ENCODE data around the gene NUBP1.
"Not testable (repeated sequence)": the region's sequence is repeated elsewhere in the genome, so short reads cannot be mapped to it uniquely, and the experiment has no call there.

Gene NUBP1

GRCh38 chr16:10752843-10753523, 9.3 kb downstream of the NUBP1 start:
- DNase-seq = no peak

GRCh38 chr16:10753670-10754069, 10.0 kb downstream of the NUBP1 start:
- no peak for DNase-seq

GRCh38 chr16:10754941-10755340, 11.3 kb downstream of the NUBP1 start:
- peak; percentile 39 for DNase-seq

GRCh38 chr16:10756574-10756973, 12.9 kb downstream of the NUBP1 start:
- no peak for DNase-seq

- DNase-seq = no peak
Observed at GRCh38 chr16:10760858-10761257, 17.2 kb downstream of the NUBP1 start.

- no peak for DNase-seq
Observed at GRCh38 chr16:10761373-10761772, 17.7 kb downstream of the NUBP1 start.

- DNase-seq = no peak
Observed at GRCh38 chr16:10762336-10763016, 18.8 kb downstream of the NUBP1 start.

- DNase-seq = no peak
Observed at GRCh38 chr16:10763456-10763855, 19.8 kb downstream of the NUBP1 start.

- peak; percentile 26 for DNase-seq
Observed at GRCh38 chr16:10765772-10766171, 22.1 kb downstream of the NUBP1 start.

GRCh38 chr16:10767127-10767526, 23.5 kb downstream of the NUBP1 start:
- DNase-seq = no peak

- DNase-seq = no peak
Observed at GRCh38 chr16:10769381-10769780, 25.7 kb downstream of the NUBP1 start.

- no peak for DNase-seq
Observed at GRCh38 chr16:10770907-10771306, 27.3 kb downstream of the NUBP1 start.

- peak; percentile 39 for DNase-seq
Observed at GRCh38 chr16:10776280-10776679, 32.6 kb downstream of the NUBP1 start.

- not testable (repeated sequence) for DNase-seq
Observed at GRCh38 chr16:10776923-10777322, 33.3 kb downstream of the NUBP1 start.

GRCh38 chr16:10777356-10777755, 33.7 kb downstream of the NUBP1 start:
- DNase-seq = no peak

GRCh38 chr16:10779908-10780307, 36.3 kb downstream of the NUBP1 start:
- not testable (repeated sequence) for DNase-seq

- no peak for DNase-seq
Observed at GRCh38 chr16:10780628-10781027, 37.0 kb downstream of the NUBP1 start.

GRCh38 chr16:10782628-10783027, 39.0 kb downstream of the NUBP1 start:
- DNase-seq = no peak

- no peak for DNase-seq
Observed at GRCh38 chr16:10787304-10787703, 43.7 kb downstream of the NUBP1 start.

GRCh38 chr16:10788630-10789029, 45.0 kb downstream of the NUBP1 start:
- not testable (repeated sequence) for DNase-seq

GRCh38 chr16:10791048-10791447, 47.4 kb downstream of the NUBP1 start:
- DNase-seq = no peak

GRCh38 chr16:10799736-10800135, 56.1 kb downstream of the NUBP1 start:
- DNase-seq = no peak

GRCh38 chr16:10805334-10805733, 61.7 kb downstream of the NUBP1 start:
- DNase-seq = no peak

GRCh38 chr16:10806698-10807097, 63.1 kb downstream of the NUBP1 start:
- DNase-seq = no peak

GRCh38 chr16:10808218-10808617, 64.6 kb downstream of the NUBP1 start:
- no peak for DNase-seq

Measured in activated CD4-positive, alpha-beta T cell treated with anti-CD3 and anti-CD28 coated beads, Interleukin-2, Interleukin-6, amounts not matched to agents 100 ng/mL and 50 ng/mL, durations not matched to agents 16 hours and 8 hours (primary cell).